Ascending aorta (tissue), 2 donors: ENCODE results near the gene ANKRD33B. TPM values are rescaled to one million over a fixed set of nuclear protein-coding genes. Genes with fewer than 3 reads are reported as not detected.

Experiments
- DNase-seq, 2 donors: peaks; one replicate each; pipeline ENCODE4 v3.0.0-alpha.2; 2019; ENCODE audit warnings: low spot score in 2 of 2
- H3K27ac ChIP-seq, 2 donors: fragments of 200-600 bp; sonication (generic); one replicate each; pipeline ENCODE4 v1.5.1; 2016 to 2017; ENCODE audit warnings: mild to moderate bottlenecking in 1 of 2
- H3K27me3 ChIP-seq: fragments of 200-600 bp; sonication (generic); one replicate; pipeline ENCODE4 v1.5.1; 2017
- H3K36me3 ChIP-seq, 2 donors: fragments of 200-600 bp; sonication (generic); one replicate each; pipeline ENCODE4 v1.5.1; 2016
- H3K4me1 ChIP-seq, 2 donors: fragments of 200-600 bp; sonication (generic); one replicate each; pipeline ENCODE4 v1.5.1; 2016 to 2017; ENCODE audit warnings: mild to moderate bottlenecking in 1 of 2
- H3K4me3 ChIP-seq, 2 donors: fragments of 200-600 bp; sonication (generic); one replicate each; pipeline ENCODE4 v1.5.1; 2016 to 2017; ENCODE audit warnings: mild to moderate bottlenecking in 1 of 2
- H3K9me3 ChIP-seq, 2 donors: fragments of 200-600 bp; sonication (generic); one replicate each; pipeline ENCODE4 v1.5.1; 2016
- intact Hi-C: fragments of 100-400 bp; cut with DNase I; formaldehyde crosslinking; loops from one replicate; pipeline ENCODE4 v1.15.1; 2023
- total RNA-seq: library from RNA; depleted of rRNA; stranded (reverse); fragments of >200 nt; gene quantifications from one replicate; pipeline ENCODE4 v1.1.0, GENCODE V29; 2016
- TF ChIP-seq, protein P1 (sequence below), 3 experiments: fragments of 200-600 bp in 2 of 3; fragments of 450-650 bp in 1 of 3; sonication (generic) in 2 of 3; IDR thresholded peaks; one replicate each; pipeline ENCODE4 v1.5.1; 2016 to 2019; ENCODE audit warnings: antibody characterized with exemption in 3 of 3, mild to moderate bottlenecking in 1 of 3, moderate library complexity in 1 of 3

Gene ANKRD33B
- total RNA-seq, 1 donor from 2014 or later = 7.2 TPM

DNA sequence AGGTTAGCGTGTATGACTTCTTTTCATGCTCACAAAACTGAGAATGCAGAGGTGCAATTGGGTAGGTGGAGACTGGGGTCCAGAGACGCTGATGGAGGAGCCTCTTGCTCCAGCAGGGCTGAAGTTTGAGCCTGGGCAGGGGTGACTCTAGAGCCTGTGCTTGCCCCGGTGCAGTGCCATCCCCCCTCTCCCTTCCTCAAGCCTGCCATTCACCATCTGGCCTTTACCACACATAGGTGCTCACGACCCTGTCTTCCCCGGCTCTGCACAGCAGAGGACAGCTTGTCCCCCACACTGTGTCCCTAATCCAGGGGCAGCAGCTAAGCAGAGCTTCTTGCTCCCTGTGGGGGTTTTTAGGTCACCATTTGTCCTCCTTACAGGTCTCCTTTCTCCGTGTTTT, 110.7 kb downstream of the ANKRD33B start:
- intact Hi-C loops = no loop called here
- DNase-seq = no peak
- Histone ChIP-seq H3K27ac (no peak overlapping the region), H3K4me3 (no peak overlapping the region), H3K27me3 (no peaks in the 10 kb centered on the region), H3K9me3 (no peaks in the 10 kb centered on the region), H3K36me3 (peaks cover 15 to 24% of the 10 kb centered on the region in 2 donors), H3K4me1 (no peaks in the 10 kb centered on the region)
- TF ChIP-seq, protein P1, sequence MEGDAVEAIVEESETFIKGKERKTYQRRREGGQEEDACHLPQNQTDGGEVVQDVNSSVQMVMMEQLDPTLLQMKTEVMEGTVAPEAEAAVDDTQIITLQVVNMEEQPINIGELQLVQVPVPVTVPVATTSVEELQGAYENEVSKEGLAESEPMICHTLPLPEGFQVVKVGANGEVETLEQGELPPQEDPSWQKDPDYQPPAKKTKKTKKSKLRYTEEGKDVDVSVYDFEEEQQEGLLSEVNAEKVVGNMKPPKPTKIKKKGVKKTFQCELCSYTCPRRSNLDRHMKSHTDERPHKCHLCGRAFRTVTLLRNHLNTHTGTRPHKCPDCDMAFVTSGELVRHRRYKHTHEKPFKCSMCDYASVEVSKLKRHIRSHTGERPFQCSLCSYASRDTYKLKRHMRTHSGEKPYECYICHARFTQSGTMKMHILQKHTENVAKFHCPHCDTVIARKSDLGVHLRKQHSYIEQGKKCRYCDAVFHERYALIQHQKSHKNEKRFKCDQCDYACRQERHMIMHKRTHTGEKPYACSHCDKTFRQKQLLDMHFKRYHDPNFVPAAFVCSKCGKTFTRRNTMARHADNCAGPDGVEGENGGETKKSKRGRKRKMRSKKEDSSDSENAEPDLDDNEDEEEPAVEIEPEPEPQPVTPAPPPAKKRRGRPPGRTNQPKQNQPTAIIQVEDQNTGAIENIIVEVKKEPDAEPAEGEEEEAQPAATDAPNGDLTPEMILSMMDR (IDR thresholded peaks at IDR 0.05) = no peak

DNA sequence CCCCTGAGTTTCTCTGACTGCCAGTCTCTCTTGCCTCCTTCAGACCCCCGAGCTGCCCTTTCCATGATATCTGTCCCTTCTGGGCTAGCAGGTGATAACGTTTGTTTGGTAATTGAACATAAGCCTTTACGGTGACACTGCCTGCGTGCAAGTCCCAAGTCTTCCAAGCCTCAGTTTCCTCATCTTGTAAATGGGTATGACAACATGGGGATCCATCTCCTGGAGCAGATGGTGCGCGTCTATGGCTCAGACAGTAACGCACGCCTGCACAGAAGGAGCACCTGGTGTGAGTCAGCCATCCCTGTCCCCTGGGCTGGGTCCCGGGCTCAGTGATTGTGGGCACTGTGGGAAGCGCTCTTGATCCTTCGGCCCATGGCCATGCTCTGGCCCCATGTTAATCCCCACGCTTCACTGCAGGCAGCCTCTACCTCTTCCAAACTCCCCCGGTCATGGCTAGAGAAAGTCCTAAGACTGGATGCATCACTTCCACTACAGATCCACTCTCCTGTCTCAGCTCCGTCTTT, 111.4 kb downstream of the ANKRD33B start:
- no peaks in the 10 kb centered on the region for H3K4me1 ChIP-seq
- no peak overlapping the region for H3K27ac ChIP-seq
- H3K9me3 ChIP-seq = no peaks in the 10 kb centered on the region
- no peak for DNase-seq
- TF ChIP-seq, protein P1 (IDR thresholded peaks at IDR 0.05) = no peak
- no peak overlapping the region for H3K4me3 ChIP-seq
- H3K36me3 ChIP-seq = peaks cover 20 to 31% of the 10 kb centered on the region in 2 donors
- intact Hi-C loops = no loop called here
- H3K27me3 ChIP-seq = no peaks in the 10 kb centered on the region

DNA sequence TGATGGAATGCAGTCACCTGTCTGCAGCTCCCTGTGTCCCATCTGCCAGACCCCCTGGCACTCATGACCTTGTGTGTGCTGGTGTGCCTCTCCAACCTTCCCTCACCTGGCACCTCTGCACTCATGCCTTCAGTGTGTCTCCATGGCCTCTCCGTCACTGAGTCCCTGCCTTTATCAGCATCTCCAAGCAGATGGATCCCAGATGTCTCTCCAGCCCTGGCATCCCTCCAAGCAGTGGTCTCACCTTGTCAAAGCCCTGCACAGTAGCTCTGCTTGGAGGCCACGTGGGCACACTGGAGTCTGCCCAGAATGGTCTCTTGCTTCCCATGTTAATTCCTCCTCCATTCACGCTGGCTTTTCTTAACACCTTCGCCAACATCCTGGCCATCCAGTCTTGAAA, 112.4 kb downstream of the ANKRD33B start:
- no peak for DNase-seq
- peaks cover 25 to 41% of the 10 kb centered on the region in 2 donors for H3K36me3 ChIP-seq
- TF ChIP-seq, protein P1 (IDR thresholded peaks at IDR 0.05) = no peak

DNA sequence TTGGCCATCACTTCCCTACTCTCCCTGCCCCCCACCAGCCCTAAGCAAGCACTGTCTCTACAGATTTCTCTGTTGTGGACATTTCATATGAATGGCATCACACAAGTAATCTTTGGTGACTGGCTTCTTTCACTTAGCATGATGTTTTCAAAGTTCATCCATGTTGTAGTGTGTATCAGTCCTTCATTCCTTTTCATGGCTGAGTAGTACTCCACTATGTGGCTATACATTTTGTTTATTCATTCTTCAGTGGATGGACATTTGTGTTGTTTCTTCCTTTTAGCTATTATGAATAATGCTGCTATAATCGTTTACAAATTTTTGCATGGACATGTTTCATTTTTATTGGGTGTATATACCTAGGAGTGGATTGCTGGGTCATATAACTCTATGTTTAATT, 113.1 kb downstream of the ANKRD33B start:
- DNase-seq = no peak
- H3K4me3 ChIP-seq = no peak overlapping the region
- peaks cover 31 to 48% of the 10 kb centered on the region in 2 donors for H3K36me3 ChIP-seq
- H3K9me3 ChIP-seq = no peaks in the 10 kb centered on the region
- intact Hi-C loops = no loop called here
- H3K4me1 ChIP-seq = no peaks in the 10 kb centered on the region
- TF ChIP-seq, protein P1 (IDR thresholded peaks at IDR 0.05) = no peak
- H3K27me3 ChIP-seq = no peaks in the 10 kb centered on the region
- no peak overlapping the region for H3K27ac ChIP-seq

More for the DNA sequence above, 112.4 kb downstream of the ANKRD33B start:
- Histone ChIP-seq H3K27me3 (no peaks in the 10 kb centered on the region), H3K9me3 (no peaks in the 10 kb centered on the region), H3K27ac (no peak overlapping the region), H3K4me3 (no peak overlapping the region), H3K4me1 (no peaks in the 10 kb centered on the region)
- intact Hi-C loops = no loop called here

DNA sequence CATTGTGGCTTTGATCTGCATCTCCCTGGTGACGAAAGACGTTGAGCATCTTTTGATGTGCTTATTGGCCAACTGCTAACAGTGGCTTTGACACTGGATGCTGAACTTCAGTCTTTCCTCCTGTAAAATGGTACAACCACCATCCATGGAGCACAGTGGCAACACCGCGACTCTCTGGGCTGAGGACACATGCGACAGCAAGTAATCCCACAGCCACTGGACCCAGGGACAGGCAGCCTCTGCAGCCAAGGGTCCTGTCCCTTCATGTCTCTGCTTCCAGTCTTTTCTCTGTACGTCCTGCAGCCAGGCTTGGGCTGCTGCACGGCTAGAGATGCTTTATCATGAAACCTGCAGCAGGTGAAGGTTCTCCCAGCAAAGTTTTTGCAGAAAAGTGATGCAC, 113.7 kb downstream of the ANKRD33B start:
- Histone ChIP-seq H3K4me1 (no peaks in the 10 kb centered on the region), H3K9me3 (no peaks in the 10 kb centered on the region), H3K27ac (no peak overlapping the region), H3K4me3 (no peak overlapping the region), H3K27me3 (no peaks in the 10 kb centered on the region), H3K36me3 (peaks cover 37 to 54% of the 10 kb centered on the region in 2 donors)
- intact Hi-C loops = no loop called here
- TF ChIP-seq, protein P1 (IDR thresholded peaks at IDR 0.05) = no peak
- DNase-seq = no peak

DNA sequence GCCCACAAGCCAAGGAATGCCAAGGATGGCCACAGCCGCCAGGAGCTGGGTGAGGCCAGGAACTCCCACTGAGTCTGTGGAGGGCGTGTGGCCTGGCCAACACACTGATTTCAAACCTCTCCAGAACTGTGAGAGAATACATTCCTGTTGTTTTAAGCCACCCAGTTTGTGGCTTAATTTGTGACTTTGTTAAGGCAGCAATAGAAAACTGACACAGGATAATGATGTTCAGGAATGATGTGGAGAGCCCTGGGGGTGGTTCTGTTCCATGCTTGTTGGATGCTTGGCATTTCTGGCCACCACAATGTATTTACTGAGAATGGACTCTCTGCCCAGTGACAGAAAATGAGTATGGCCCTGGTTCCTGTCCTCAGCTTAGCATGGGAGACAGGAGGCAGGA, 114.4 kb downstream of the ANKRD33B start:
- H3K9me3 ChIP-seq = no peaks in the 10 kb centered on the region

More for the DNA sequence above, 114.4 kb downstream of the ANKRD33B start:
- no peak overlapping the region for H3K27ac ChIP-seq
- no peak for DNase-seq
- H3K4me1 ChIP-seq = no peaks in the 10 kb centered on the region
- H3K36me3 ChIP-seq = peaks cover 41 to 61% of the 10 kb centered on the region in 2 donors
- TF ChIP-seq, protein P1 (IDR thresholded peaks at IDR 0.05) = no peak
- no peaks in the 10 kb centered on the region for H3K27me3 ChIP-seq
- H3K4me3 ChIP-seq = no peak overlapping the region
- intact Hi-C loops = no loop called here
